Right lobe of liver (tissue), 4 donors: Measurements from ENCODE around the gene PLEKHG2.

Source experiments
- CTCF ChIP-seq, 4 donors: fragments of 200-600 bp in 3 of 4; fragments of 450-650 bp in 1 of 4; IDR thresholded peaks; one replicate each; pipeline versions ENCODE4 v1.5.1 to v1.8.0; 2016 to 2022; ENCODE audit warnings: antibody characterized with exemption in 4 of 4, mild to moderate bottlenecking in 2 of 4
- POLR2A ChIP-seq: fragments of 450-650 bp; IDR thresholded peaks from one replicate; pipeline ENCODE4 v1.6.1; 2017; ENCODE audit warnings: antibody characterized with exemption, mild to moderate bottlenecking
- donor health status: DM: no; HTN: no; CAD: no.
- donor health status: DM: no; HTN: no; CAD: no.
- donor health status: DM: no; HTN: yes; CAD: no.

- no peak for TF ChIP-seq POLR2A
- TF ChIP-seq CTCF (IDR thresholded peaks at IDR 0.05) = no peak
Measured at GRCh38 chr19:39362682-39363657, 49.5 kb upstream of the PLEKHG2 start.
